Activated T-helper 2 cell treated with anti-CD3 and anti-CD28 coated beads, Interferon-gamma antibody, Interleukin-2, Interleukin-4, amounts not matched to agents 10 μg/mL and 5 μg/mL and 100 μg/mL, durations not matched to agents 14 hours and 24 hours and 36 hours (primary cell): ENCODE data around the gene BABAM2. TPM values are rescaled to one million over a fixed set of nuclear protein-coding genes. Genes with fewer than 3 reads are reported as not detected.

Source experiments
- DNase-seq: peaks from one replicate; pipeline ENCODE4 v3.0.0; 2021; ENCODE audit warnings: low spot score
- H3K27ac Mint-ChIP-seq: one replicate; pipeline ENCODE4 v1.8.0; 2021; ENCODE audit warnings: mixed read lengths
- H3K27me3 Mint-ChIP-seq: one replicate; pipeline ENCODE4 v1.8.0; 2021; ENCODE audit warnings: low read depth, mixed read lengths
- H3K36me3 Mint-ChIP-seq: one replicate; pipeline ENCODE4 v1.8.0; 2021; ENCODE audit warnings: low read depth, mixed read lengths
- H3K4me1 Mint-ChIP-seq: one replicate; pipeline ENCODE4 v1.8.0; 2021; ENCODE audit warnings: low read depth, mixed read lengths
- H3K4me3 Mint-ChIP-seq: one replicate; pipeline ENCODE4 v1.8.0; 2021; ENCODE audit warnings: low read depth, mild to moderate bottlenecking, moderate library complexity, mixed read lengths
- H3K9me3 Mint-ChIP-seq: one replicate; pipeline ENCODE4 v1.8.0; 2021; ENCODE audit warnings: mixed read lengths
- intact Hi-C: fragments of 100-400 bp; cut with micrococcal nuclease; formaldehyde crosslinking; loops from one replicate; pipeline ENCODE4 v1.15.1; 2023
- total RNA-seq: library from RNA; stranded (reverse); gene quantifications from 2 replicates; pipeline ENCODE4 v1.2.3, GENCODE V29; 2022

BABAM2 gene
- total RNA-seq, 1 donor from 2014 or later = 49.0 TPM

DNA sequence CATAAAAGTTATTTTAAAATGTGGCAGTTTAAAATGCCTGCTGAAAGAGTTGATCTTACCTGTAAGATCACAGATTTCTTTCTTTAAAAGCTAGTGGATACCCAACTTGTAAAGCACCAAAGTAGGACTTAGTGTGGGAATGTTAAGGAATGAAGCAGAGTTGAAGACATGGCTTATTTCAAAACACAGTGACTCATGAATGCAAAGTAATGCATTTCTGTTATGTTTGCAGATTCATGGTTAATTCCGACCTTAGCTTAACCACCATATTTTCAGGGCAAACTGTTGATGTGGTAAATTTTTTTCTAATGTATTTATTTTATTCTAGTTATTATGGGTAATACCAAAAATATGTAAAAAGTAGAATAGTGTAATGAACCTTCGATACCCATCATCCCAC lies 295.4 kb downstream of the BABAM2 start:
- H3K4me3 Mint-ChIP-seq = no peak overlapping the region
- no peaks in the 10 kb centered on the region for H3K4me1 Mint-ChIP-seq

DNA sequence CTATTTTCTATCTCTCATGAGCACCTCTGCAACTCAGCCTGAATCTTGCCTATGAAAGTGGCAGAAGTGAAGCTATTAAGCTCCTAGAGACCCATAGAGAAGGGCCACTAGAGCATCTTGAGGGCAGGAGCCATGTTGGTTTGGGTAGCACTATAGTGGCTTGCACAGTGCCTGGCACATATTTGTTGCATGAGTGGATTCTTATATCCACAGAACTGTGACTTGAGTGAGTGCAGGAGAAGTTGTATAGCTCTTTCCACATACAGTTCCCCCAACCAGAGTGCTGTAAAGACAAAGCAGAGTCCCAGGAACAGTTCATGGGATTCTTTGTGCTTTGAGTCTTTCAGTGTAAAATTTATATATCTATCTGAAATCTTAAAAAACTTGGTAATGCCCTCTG lies 296.7 kb downstream of the BABAM2 start:
- H3K4me3 Mint-ChIP-seq = no peak overlapping the region
- intact Hi-C loops = no loop called here
- no peak overlapping the region for H3K27ac Mint-ChIP-seq

More for the DNA sequence above, 295.4 kb downstream of the BABAM2 start:
- no peak for DNase-seq
- peaks cover 5% of the 10 kb centered on the region for H3K9me3 Mint-ChIP-seq
- H3K36me3 Mint-ChIP-seq = no peaks in the 10 kb centered on the region
- H3K27ac Mint-ChIP-seq = no peak overlapping the region
- intact Hi-C loops = no loop called here
- no peaks in the 10 kb centered on the region for H3K27me3 Mint-ChIP-seq

DNA sequence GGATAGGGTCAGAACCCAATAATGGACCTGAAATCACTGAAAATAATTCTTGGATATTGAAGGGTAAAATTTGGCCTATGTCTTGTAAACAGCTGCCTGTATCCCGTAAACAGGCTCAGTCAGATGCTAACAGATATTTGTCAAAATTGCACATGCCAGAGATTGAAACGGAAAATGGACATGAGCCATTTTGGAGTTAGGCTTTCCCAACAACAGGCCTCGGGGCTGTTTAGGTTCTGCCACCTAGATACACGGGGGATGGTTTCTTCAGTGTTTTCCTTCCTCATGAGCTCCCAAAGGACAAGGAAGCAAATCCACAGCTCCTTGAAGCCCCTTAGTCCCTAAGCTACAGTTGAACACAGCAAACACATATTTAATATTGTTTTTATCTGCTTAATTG lies 297.9 kb downstream of the BABAM2 start:
- H3K27me3 Mint-ChIP-seq = no peaks in the 10 kb centered on the region
- H3K4me1 Mint-ChIP-seq = peaks cover 1% of the 10 kb centered on the region
- DNase-seq = no peak
- intact Hi-C loops = no loop called here
- no peak overlapping the region for H3K27ac Mint-ChIP-seq
- peaks cover 3% of the 10 kb centered on the region for H3K36me3 Mint-ChIP-seq
- no peak overlapping the region for H3K4me3 Mint-ChIP-seq
- peaks cover 5% of the 10 kb centered on the region for H3K9me3 Mint-ChIP-seq

More for the DNA sequence above, 296.7 kb downstream of the BABAM2 start:
- Mint-ChIP-seq H3K9me3 (peaks cover 5% of the 10 kb centered on the region), H3K36me3 (peaks cover 3% of the 10 kb centered on the region), H3K27me3 (no peaks in the 10 kb centered on the region), H3K4me1 (no peaks in the 10 kb centered on the region)
- no peak for DNase-seq

DNA sequence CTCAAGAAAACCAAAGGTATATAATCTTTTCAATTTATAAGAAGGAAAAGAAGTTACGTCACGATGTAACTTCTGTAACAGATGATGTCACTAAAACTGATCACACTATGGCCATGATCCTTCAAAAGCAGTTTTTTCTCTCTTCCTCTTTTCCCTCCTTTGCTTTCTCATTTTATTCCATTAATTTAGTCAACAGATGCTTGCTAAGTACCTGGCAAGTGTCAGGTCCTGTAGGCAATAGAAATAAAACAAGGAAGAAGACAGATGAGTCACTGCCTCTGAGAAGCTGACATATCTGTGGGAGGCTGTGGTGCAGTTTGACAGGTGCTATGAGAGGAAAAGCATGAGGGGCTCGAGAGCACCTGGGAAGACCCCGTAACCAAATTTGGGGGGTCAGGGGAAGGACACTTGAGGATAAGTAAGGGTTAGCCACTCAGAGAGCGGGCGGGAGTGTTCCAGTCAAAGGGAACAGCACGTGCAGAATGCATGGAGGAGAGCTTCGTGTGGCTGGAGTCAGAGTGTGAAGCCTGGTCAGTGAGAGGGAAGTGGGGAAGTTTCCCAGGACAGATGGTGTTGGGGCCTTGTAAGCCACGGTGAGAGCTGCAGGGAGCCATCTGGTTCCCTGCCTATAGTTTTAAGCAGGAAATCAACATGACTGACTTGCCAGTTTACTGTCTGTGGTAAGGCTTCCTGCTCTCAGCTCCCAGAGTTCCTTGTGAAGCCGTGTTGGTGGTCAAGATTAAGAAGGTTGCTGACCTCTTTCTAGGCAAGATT lies 303.3 kb downstream of the BABAM2 start:
- H3K36me3 Mint-ChIP-seq = peaks cover 3% of the 10 kb centered on the region
- H3K9me3 Mint-ChIP-seq = no peaks in the 10 kb centered on the region
- DNase-seq = no peak
- no peak overlapping the region for H3K4me3 Mint-ChIP-seq
- intact Hi-C loops = no loop called here
- no peaks in the 10 kb centered on the region for H3K27me3 Mint-ChIP-seq
- H3K27ac Mint-ChIP-seq = no peak overlapping the region
- peaks cover 13% of the 10 kb centered on the region for H3K4me1 Mint-ChIP-seq

DNA sequence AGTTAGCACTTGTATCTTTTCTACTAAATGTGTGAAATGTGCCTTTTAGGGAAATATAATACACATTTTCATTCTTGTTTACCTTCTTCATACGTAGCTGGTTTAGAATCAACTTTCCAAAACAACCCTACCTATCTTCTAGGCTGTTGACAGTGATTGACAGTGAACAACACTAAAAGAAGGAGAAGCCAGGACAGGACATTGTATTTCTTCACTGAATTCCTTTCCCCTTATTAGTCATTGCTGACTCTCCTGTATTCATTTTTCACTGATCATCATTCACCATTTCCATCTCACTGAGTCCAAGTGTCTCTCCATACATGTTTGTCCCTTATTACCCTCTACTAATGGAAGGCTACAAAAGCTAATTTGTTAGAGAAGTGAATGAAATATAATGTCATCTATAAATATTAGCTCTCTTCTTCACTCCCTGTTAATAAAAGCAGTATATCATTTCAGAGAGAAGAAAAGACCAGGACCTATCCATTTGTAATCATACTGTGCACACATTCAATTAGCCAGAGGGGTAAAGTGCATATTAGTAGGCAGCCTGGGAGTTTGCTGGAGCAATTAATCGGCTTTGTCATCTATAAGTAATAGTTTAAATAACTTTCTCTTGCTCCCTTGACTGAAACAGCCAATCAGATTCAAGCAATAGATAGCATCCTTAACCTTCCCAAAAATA lies 309.6 kb downstream of the BABAM2 start:
- DNase-seq = no peak
- H3K36me3 Mint-ChIP-seq = no peaks in the 10 kb centered on the region
- H3K9me3 Mint-ChIP-seq = no peaks in the 10 kb centered on the region
- no peak overlapping the region for H3K27ac Mint-ChIP-seq
- intact Hi-C loops = no loop called here
- H3K4me3 Mint-ChIP-seq = no peak overlapping the region
- no peaks in the 10 kb centered on the region for H3K27me3 Mint-ChIP-seq
- H3K4me1 Mint-ChIP-seq = peaks cover 6% of the 10 kb centered on the region

DNA sequence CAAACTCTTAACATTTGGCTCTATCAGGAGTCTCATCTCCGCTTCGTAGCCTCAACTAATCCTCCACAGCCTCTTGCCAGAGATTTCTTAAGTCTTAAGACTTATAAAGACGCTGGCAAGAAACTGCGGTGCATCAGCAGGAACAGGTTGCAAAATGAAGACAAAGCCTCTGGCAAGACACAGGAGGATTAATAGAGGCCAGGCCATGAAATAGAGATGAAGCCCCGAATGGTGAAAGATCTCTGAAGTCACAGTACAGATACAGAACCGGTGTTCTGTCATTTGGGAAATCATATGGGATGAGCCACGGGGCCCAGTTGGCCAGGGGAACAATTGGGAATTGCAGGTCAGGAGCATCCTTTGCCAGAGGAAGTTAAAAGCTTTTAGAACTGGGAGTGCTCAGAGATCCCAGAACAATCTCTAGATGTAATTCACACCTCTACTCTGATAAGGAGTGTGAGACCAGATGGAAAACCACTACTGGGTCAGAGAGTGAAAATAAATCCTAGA lies 311.2 kb downstream of the BABAM2 start:
- Mint-ChIP-seq H3K4me3 (no peak overlapping the region), H3K27ac (no peak overlapping the region)
- intact Hi-C loops = no loop called here

DNA sequence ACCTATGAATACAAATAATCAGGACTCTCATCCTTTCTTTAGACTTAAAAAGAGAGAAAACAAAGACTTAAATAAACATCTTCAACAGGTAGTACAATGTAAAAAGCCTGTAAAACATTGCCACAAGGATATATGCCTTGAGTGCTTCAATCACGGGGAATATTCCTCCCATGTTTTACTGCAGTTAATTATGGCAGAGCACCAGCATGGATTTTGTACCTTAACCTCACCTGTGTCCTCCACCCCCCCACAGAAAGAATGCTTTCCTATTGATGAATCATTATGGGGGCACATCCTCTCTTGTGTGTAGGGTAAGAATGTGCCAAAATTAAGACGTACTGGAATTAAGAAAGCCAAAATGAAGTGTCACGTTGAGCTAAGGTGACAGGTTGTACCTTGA lies 312.2 kb downstream of the BABAM2 start:
- no peak overlapping the region for H3K4me3 Mint-ChIP-seq
- H3K36me3 Mint-ChIP-seq = no peaks in the 10 kb centered on the region
- no peak for DNase-seq
- no peak overlapping the region for H3K27ac Mint-ChIP-seq
- H3K4me1 Mint-ChIP-seq = peaks cover under 1% of the 10 kb centered on the region
- intact Hi-C loops = no loop called here
- H3K27me3 Mint-ChIP-seq = no peaks in the 10 kb centered on the region
- H3K9me3 Mint-ChIP-seq = no peaks in the 10 kb centered on the region

More for the DNA sequence above, 311.2 kb downstream of the BABAM2 start:
- H3K4me1 Mint-ChIP-seq = peaks cover 6% of the 10 kb centered on the region
- no peaks in the 10 kb centered on the region for H3K9me3 Mint-ChIP-seq
- H3K36me3 Mint-ChIP-seq = no peaks in the 10 kb centered on the region
- no peak for DNase-seq
- no peaks in the 10 kb centered on the region for H3K27me3 Mint-ChIP-seq

DNA sequence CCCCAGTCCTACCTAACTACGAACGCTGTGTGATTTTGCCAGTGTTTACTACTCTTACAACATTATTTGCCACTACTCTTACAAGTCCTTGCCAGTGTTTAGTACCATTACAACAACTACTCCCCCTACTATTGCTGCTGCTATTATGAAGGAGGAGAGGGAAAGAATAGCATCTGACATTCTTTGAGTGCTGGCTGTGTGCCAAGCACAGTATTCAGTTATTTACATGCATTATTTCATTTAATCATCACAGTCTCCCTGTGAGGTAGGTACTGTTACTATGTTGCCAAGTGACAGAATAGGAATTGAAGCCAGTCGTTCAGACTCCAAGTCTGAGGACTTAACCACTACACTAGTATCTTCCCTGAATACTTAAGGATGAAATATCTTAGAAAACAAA lies 316.2 kb downstream of the BABAM2 start:
- Mint-ChIP-seq H3K4me1 (no peaks in the 10 kb centered on the region), H3K4me3 (no peak overlapping the region), H3K27ac (no peak overlapping the region), H3K36me3 (no peaks in the 10 kb centered on the region), H3K9me3 (no peaks in the 10 kb centered on the region), H3K27me3 (no peaks in the 10 kb centered on the region)
- intact Hi-C loops = no loop called here
- no peak for DNase-seq

DNA sequence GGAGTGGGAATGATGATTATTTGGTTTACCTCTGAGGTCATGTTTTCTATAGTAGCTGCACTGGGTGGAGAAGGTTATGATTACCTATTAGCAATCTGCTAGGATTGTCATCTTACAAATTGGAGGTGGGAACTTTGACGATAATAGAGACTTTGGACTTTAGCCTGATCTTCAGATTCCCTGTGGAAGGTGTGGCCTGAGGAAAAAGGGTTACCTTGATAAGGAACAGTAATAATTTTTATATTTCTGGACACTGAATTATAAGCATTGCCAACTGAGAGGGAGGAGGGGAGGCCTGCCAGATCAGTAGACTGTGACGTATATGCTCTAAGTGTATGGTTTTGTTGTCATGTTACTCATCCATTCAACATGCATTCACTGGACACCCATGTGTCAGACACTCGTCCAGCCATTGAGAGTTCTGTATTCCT lies 318.7 kb downstream of the BABAM2 start:
- DNase-seq = no peak
- Mint-ChIP-seq H3K9me3 (no peaks in the 10 kb centered on the region), H3K27me3 (no peaks in the 10 kb centered on the region), H3K27ac (no peak overlapping the region), H3K4me1 (no peaks in the 10 kb centered on the region), H3K36me3 (no peaks in the 10 kb centered on the region), H3K4me3 (no peak overlapping the region)
- intact Hi-C loops = no loop called here

DNA sequence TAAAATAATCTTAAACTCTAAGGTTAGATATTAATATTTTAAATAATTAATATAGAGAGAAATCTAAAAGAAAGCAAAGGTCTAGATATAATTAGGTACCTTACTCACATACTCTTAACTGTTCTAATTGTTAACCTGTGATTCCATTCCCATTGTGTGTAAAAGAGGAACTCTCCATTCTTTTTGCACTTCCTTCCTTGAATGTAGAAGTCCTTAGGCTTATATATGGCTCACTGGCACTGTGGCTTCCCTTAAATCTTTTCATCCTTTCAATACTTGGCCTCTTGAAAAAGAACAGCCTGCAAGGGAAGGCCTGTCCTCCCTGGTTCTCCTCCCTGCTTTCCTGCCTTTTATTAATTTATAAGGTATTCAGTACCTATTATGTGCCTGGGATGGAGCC lies 319.3 kb downstream of the BABAM2 start:
- H3K36me3 Mint-ChIP-seq = no peaks in the 10 kb centered on the region
- intact Hi-C loops = no loop called here
- no peak overlapping the region for H3K4me3 Mint-ChIP-seq
- no peaks in the 10 kb centered on the region for H3K9me3 Mint-ChIP-seq
- no peaks in the 10 kb centered on the region for H3K27me3 Mint-ChIP-seq
- H3K4me1 Mint-ChIP-seq = no peaks in the 10 kb centered on the region
- H3K27ac Mint-ChIP-seq = no peak overlapping the region
- DNase-seq = no peak

DNA sequence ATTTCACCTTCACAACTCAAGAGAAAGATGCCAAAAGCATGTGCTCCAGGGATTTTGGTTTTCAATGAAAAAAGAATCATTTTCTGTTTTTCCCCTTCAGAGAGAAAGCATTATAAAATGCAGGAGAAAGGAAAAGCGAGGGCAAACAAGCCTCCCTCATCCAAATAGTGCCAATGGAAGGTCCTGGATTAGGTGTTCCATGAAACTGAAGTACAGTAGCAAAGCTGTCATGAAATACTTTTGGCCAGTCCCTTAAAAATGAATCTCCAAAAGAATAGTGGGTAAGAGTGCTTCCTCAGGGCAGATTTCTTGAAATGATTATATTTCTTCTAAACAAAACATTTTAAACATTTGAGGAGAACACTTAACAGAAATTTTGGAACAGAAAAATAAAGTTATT lies 320.0 kb downstream of the BABAM2 start:
- H3K9me3 Mint-ChIP-seq = no peaks in the 10 kb centered on the region

DNA sequence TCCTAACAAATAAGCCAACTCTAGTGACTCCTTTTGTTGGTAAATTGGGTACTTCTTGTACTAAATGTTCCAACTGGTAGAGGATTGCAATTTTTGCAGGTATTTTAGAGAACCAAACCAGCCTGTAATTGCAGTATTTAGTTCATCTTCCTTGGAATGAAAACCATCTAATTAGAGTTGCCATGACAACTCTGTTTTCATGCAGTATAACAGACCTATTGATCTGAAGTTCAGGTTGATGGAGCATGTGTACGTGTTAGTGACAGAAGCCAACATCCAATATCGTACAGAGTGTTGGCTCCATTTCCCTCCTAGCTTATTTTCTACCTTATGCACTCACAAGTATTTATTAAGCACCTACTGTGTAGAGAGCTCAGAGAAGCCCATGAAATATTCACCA lies 325.8 kb downstream of the BABAM2 start:
- no peaks in the 10 kb centered on the region for H3K27me3 Mint-ChIP-seq
- H3K27ac Mint-ChIP-seq = no peak overlapping the region
- no peaks in the 10 kb centered on the region for H3K36me3 Mint-ChIP-seq
- no peak overlapping the region for H3K4me3 Mint-ChIP-seq
- intact Hi-C loops = no loop called here
- H3K4me1 Mint-ChIP-seq = peaks cover 4% of the 10 kb centered on the region
- no peaks in the 10 kb centered on the region for H3K9me3 Mint-ChIP-seq
- no peak for DNase-seq

More for the DNA sequence above, 320.0 kb downstream of the BABAM2 start:
- H3K36me3 Mint-ChIP-seq = no peaks in the 10 kb centered on the region
- H3K27ac Mint-ChIP-seq = no peak overlapping the region
- H3K4me1 Mint-ChIP-seq = no peaks in the 10 kb centered on the region
- no peak for DNase-seq
- H3K4me3 Mint-ChIP-seq = no peak overlapping the region
- H3K27me3 Mint-ChIP-seq = no peaks in the 10 kb centered on the region
- intact Hi-C loops = no loop called here

DNA sequence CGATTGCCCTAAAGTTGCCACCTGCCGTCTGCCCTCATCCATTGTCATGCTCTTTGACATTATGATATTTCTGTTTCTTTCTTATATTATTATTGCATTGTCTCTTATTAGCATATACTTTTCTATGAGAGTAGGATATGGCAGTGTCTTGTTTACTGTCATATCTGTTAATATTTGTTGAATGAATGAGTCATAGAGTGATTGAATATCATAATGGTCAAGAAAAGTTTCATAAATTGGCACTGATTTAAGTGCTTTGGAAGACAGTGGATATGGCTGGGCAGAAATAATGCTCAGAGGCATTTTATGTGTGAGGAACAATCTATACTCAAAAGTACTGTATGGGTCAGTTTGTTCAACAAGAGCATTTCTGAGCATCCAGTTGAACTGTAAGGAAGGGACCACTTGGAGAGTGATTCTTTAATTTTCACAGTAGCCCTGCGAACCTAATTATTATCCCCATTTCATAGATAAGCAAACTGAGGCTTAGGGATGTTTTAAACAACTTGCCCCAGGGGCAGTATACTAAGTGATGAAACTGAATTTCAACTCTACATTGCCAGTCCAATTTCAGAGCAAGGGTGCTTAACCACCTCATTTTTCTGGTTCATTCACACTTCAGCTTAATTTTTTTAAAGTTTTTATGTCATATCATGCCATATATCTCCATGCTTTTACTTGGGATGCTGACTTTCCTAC lies 326.7 kb downstream of the BABAM2 start:
- Mint-ChIP-seq H3K27me3 (no peaks in the 10 kb centered on the region), H3K36me3 (no peaks in the 10 kb centered on the region), H3K27ac (no peak overlapping the region), H3K4me1 (peaks cover 4% of the 10 kb centered on the region), H3K4me3 (no peak overlapping the region), H3K9me3 (no peaks in the 10 kb centered on the region)
- intact Hi-C loops = no loop called here
- DNase-seq = no peak
